Measurements from ENCODE around the gene ZNF587.
"Not testable (repeated sequence)": the region's sequence is repeated elsewhere in the genome, so short reads cannot be mapped to it uniquely, and the experiment has no call there.

The ZNF587 gene

DNA sequence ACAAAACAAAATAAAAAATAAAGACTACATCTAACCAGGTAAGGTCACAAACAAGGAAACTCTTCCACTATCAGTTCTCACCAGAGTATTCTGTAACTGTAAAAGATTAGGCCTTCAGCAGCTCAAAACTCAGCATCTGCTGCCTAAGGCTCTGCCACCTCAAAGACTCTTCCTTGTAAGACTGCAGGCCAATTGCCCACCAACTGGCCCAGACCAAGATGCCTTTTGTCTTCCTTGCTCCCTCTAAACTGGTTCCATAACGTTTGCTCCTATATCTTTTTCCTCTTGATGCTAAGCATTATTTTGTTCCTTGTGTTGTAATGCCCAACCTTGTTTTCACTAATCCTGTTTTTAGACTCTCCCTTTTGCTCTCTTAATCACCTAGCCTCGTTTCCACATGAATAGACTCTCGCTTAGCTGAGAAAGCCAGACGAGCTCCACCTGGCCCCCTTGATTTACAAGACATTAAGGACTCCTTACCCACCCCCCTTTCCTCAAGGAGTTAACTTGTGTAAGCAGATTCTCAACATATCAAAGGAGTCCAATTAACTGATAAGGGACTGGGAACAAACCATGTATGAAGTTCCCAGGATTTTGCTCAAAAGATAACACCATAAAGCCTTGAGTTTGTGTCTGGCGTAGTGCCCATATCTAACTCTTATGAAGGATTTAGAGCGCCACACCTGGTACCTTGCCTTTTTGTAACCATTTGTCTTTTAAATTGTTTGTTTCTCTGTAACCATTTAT is 37.7 kb downstream of the ZNF587 start:
- peak; percentile 36 for DNase-seq (ENCODE audit: low spot score)

DNA sequence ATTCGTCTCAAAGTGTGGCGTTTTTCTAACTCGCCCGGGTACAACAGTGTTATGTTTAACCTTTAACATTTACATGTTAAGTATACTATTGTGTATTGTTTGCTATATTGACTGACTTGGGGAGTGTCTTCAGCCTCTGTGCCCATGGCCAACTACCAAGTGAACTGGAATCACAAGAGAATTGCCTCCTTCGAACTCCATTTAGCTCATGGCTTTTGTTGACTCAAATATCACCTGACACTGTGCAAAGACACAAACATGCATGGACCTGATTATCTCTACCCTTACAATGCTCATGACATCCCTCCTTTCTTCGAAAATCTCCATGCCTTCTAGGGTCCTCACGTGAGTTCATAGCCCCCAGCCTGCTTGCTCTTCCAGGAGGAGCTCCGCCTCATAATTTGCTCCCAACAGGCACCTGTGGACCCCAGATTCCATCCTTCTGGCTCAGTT is 38.5 kb downstream of the ZNF587 start:
- DNase-seq (ENCODE audit: low spot score), result no peak

- DNase-seq (ENCODE audit: low spot score), result peak; percentile 83
Measured at GRCh38 chr19:57888560-57889231, 39.0 kb downstream of the ZNF587 start, which contains the start of gene ZNF814. Gene ZNF814 (minus strand): TSS chr19:57889037. CDS start chr19:57888802, 235 bp downstream.

DNA sequence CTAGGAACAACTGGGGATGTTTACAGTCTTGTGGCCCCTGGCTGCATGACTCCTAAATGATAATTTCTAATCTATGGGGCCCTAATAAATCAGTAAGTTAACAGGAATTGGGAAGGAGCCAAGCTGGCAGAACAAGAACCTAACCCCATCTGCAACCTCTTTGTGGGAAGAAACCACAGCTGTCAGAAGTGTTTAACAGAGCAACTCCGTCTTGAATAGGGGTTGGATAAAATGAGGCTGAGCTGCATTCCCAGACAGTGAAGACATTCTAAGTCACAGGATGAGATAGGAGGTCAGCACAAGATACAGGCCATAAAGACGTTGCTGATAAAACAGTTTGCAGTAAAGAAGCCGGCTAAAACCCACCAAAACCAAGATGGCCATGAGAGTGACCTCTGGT is 41.0 kb downstream of the ZNF587 start:
- DNase-seq (ENCODE audit: low spot score), result not testable (repeated sequence)

DNA sequence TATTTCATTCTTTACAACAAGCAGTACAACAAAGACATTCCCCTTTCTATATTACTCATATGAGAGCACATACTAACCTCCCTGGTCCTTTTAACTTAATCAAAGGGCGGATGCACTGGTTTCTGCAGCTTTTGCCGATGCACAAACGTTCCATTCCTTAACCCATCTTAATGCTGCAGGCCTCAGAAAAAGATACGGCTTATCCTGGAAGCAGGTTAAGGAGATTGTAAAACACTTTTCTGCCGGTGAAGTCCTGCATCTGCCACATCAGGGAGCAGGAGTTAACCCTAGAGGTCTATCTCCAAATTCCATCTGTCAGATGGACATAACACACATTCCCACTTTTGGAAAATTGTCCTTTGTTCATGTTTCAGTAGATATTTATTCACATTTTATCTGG is 50.7 kb downstream of the ZNF587 start:
- DNase-seq (ENCODE audit: low spot score), result no peak

GRCh38 chr19:57903618-57904184 is 54.0 kb downstream of the ZNF587 start:
- no peak for DNase-seq (ENCODE audit: low spot score)

DNA sequence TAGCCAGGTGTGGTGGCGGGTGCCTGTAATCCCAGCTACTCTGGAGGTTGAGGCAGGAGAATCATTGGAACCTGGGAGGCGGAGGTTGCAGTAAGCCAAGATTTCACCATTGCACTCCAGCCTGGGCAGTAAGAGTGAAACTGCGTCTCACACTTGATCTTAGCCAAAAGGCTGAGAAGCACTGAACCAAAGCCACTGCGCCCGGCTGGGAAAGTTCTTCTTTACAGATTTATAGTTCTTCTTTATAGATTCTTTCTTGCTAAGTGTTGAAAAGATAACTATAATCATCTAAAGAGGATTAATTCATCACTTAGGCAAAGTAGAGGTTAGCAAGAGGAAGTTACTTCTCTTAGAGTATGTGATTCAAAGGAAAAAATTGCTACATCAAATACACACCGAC is 55.6 kb downstream of the ZNF587 start:
- no peak for DNase-seq (ENCODE audit: low spot score)

GRCh38 chr19:57907394-57907793 is 57.7 kb downstream of the ZNF587 start:
- no peak for DNase-seq (ENCODE audit: low spot score)

DNA sequence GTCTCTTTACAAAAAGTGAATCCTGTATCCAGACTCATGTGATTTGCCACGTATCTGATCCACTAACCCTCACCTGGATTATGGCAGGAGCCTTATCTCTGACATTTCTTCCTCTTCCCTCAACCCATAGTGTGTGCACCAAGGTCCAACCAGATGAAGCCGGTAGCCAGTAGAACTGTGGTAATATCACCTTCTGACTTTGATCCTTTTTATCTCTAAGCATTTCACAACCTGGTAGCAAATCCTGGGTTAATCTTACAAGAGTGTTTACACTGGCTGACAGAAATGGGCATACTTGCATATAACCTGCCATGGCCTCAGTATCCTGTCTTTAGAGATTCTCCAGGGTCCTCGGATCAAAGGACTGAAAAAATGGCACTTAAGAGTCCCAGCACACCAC is 64.9 kb downstream of the ZNF587 start:
- no peak for DNase-seq (ENCODE audit: low spot score)

Measured in D341Med (cell line).